Fibroblast of lung (primary cell): ENCODE data around the gene PAX3. TPM values are rescaled to one million over a fixed set of nuclear protein-coding genes. Genes with fewer than 3 reads are reported as not detected.

Experiments used
- DNase-seq, 2 donors: peaks; one replicate each; pipeline versions ENCODE4 v3.0.0 to v3.0.0-alpha.2; 2010; ENCODE audit warnings: low read depth in 2 of 2
- H2AFZ ChIP-seq: 2 replicates; pipeline ENCODE4 v1.5.1; 2012; ENCODE audit warnings: low read length, control low read depth, inconsistent platforms
- H3K27ac ChIP-seq: 2 replicates; pipeline ENCODE4 v1.5.1; 2011; ENCODE audit warnings: low read length, control low read depth; ENCODE audit not compliant: insufficient read depth
- H3K27me3 ChIP-seq: 2 replicates; pipeline ENCODE4 v1.5.1; 2011; ENCODE audit warnings: mild to moderate bottlenecking, low read length; ENCODE audit not compliant: control insufficient read depth, insufficient read depth
- H3K36me3 ChIP-seq: 2 replicates; pipeline ENCODE4 v1.5.1; 2011; ENCODE audit warnings: low read length; ENCODE audit not compliant: control insufficient read depth, insufficient read depth
- H3K4me1 ChIP-seq: 2 replicates; pipeline ENCODE4 v1.5.1; 2011; ENCODE audit warnings: low read length; ENCODE audit not compliant: control insufficient read depth, insufficient read depth; ENCODE audit errors: extremely low read depth
- H3K4me2 ChIP-seq: 2 replicates; pipeline ENCODE4 v1.5.1; 2011; ENCODE audit warnings: low read length, control low read depth; ENCODE audit not compliant: insufficient read depth; ENCODE audit errors: extremely low read depth
- H3K4me3 ChIP-seq, 4 experiments: fragments of 200-600 bp in 1 of 4; sonication (generic) in 1 of 4; replicated peaks in 1 of 4; 2 replicates each; pipeline ENCODE4 v1.5.1; 2011 to 2016; ENCODE audit warnings: low read length in 4 of 4, low read depth in 3 of 4, mild to moderate bottlenecking in 3 of 4, control low read depth in 2 of 4, inconsistent platforms in 1 of 4, mixed read lengths in 1 of 4; ENCODE audit not compliant: insufficient read depth in 1 of 4; ENCODE audit errors: control extremely low read depth in 1 of 4
- H3K79me2 ChIP-seq: 2 replicates; pipeline ENCODE4 v1.5.1; 2012; ENCODE audit warnings: mild to moderate bottlenecking, low read length, inconsistent platforms; ENCODE audit not compliant: control insufficient read depth, insufficient read depth
- H3K9ac ChIP-seq: 2 replicates; pipeline ENCODE4 v1.5.1; 2011; ENCODE audit warnings: mild to moderate bottlenecking, low read length, control low read depth; ENCODE audit not compliant: insufficient read depth
- H3K9me3 ChIP-seq: 2 replicates; pipeline ENCODE4 v1.5.1; 2012; ENCODE audit warnings: low read depth, low read length; ENCODE audit not compliant: control insufficient read depth, insufficient read depth
- H4K20me1 ChIP-seq: 2 replicates; pipeline ENCODE4 v1.5.1; 2011; ENCODE audit warnings: low read length; ENCODE audit not compliant: control insufficient read depth, insufficient read depth; ENCODE audit errors: extremely low read depth
- CTCF ChIP-seq, 2 donors: IDR thresholded peaks in 1 of 2; conservative IDR thresholded peaks in 1 of 2; 1 replicate in 1 of 2; 2 replicates in 1 of 2; pipeline ENCODE4 v1.5.1; 2011 to 2012; ENCODE audit warnings: low read length in 2 of 2, control low read depth in 1 of 2, inconsistent platforms in 1 of 2, low read depth in 1 of 2, mild to moderate bottlenecking in 1 of 2
- EZH2 ChIP-seq: IDR thresholded peaks from 2 replicates; pipeline ENCODE4 v1.5.1; 2012; ENCODE audit warnings: low read length, control low read depth, mild to moderate bottlenecking; ENCODE audit errors: missing control alignments
- polyA plus RNA-seq, 2 donors: library from polyadenylated mRNA; depleted of rRNA in 1 of 2; stranded (reverse) in 1 of 2; unstranded in 1 of 2; fragments of >200 nt; gene quantifications; 2 replicates each; pipeline ENCODE4 v1.2.1, GENCODE V29; 2011 to 2012; ENCODE audit warnings: missing spikeins in 1 of 2
- total RNA-seq: library from RNA; depleted of rRNA; stranded (reverse); fragments of >200 nt; gene quantifications from 2 replicates; pipeline ENCODE4 v1.2.1, GENCODE V29; 2014

Gene PAX3
- total and polyA plus RNA-seq, 2 donors (not counting 1 experiment from before 2014, with no cell fraction given) = not detected

- no peaks in the 10 kb centered on the region for H3K4me1 ChIP-seq
- no peak overlapping the region for H3K27ac ChIP-seq
- H2AFZ ChIP-seq = no peak overlapping the region
- H3K9ac ChIP-seq = no peak overlapping the region
- H3K79me2 ChIP-seq = no peaks in the 10 kb centered on the region
- no peak overlapping the region for H3K4me2 ChIP-seq
- no peaks in the 10 kb centered on the region for H3K9me3 ChIP-seq
- H3K4me3 ChIP-seq = no peak overlapping the region
- no peaks in the 10 kb centered on the region for H3K27me3 ChIP-seq
- H3K36me3 ChIP-seq = no peaks in the 10 kb centered on the region
- H4K20me1 ChIP-seq = no peaks in the 10 kb centered on the region
- DNase-seq = peak in 1 of 2 donors; percentile 48
- no peak for TF ChIP-seq CTCF (conservative IDR thresholded peaks at IDR 0.05 in 1 of 2, IDR thresholded peaks at IDR 0.05 in 1 of 2; ENCODE audit: low read depth in 1 of 2, low read length in 2 of 2)
- no peak for TF ChIP-seq EZH2
These were observed 118.2 kb downstream of the PAX3 start for GRCh38 chr2:222180619-222181018.

GRCh38 chr2:222179592-222179991 is 119.2 kb downstream of the PAX3 start:
- no peak for TF ChIP-seq EZH2
- TF ChIP-seq CTCF (conservative IDR thresholded peaks at IDR 0.05 in 1 of 2, IDR thresholded peaks at IDR 0.05 in 1 of 2; ENCODE audit: low read depth in 1 of 2, low read length in 2 of 2) = no peak
- H3K27ac ChIP-seq = no peak overlapping the region
- no peak overlapping the region for H3K9ac ChIP-seq
- no peaks in the 10 kb centered on the region for H3K79me2 ChIP-seq
- no peak overlapping the region for H3K4me2 ChIP-seq
- H3K4me3 ChIP-seq = no peak overlapping the region
- H4K20me1 ChIP-seq = no peaks in the 10 kb centered on the region
- H2AFZ ChIP-seq = no peak overlapping the region
- no peak for DNase-seq
- no peaks in the 10 kb centered on the region for H3K9me3 ChIP-seq
- no peaks in the 10 kb centered on the region for H3K4me1 ChIP-seq
- H3K36me3 ChIP-seq = no peaks in the 10 kb centered on the region
- no peaks in the 10 kb centered on the region for H3K27me3 ChIP-seq

- H2AFZ ChIP-seq = no peak overlapping the region
- H3K4me3 ChIP-seq = no peak overlapping the region
- no peak overlapping the region for H3K27ac ChIP-seq
- no peaks in the 10 kb centered on the region for H3K36me3 ChIP-seq
- H3K9ac ChIP-seq = no peak overlapping the region
- no peaks in the 10 kb centered on the region for H4K20me1 ChIP-seq
- TF ChIP-seq EZH2 (no peak), CTCF (conservative IDR thresholded peaks at IDR 0.05 in 1 of 2, IDR thresholded peaks at IDR 0.05 in 1 of 2; ENCODE audit: low read depth in 1 of 2, low read length in 2 of 2) (no peak)
- H3K79me2 ChIP-seq = no peaks in the 10 kb centered on the region
- DNase-seq = no peak
- H3K4me1 ChIP-seq = no peaks in the 10 kb centered on the region
- H3K27me3 ChIP-seq = no peaks in the 10 kb centered on the region
- no peaks in the 10 kb centered on the region for H3K9me3 ChIP-seq
- no peak overlapping the region for H3K4me2 ChIP-seq
These were observed 120.3 kb downstream of the PAX3 start for GRCh38 chr2:222178450-222178849.
